ENCODE measurements around the gene SLC6A18.

Gene SLC6A18

DNA sequence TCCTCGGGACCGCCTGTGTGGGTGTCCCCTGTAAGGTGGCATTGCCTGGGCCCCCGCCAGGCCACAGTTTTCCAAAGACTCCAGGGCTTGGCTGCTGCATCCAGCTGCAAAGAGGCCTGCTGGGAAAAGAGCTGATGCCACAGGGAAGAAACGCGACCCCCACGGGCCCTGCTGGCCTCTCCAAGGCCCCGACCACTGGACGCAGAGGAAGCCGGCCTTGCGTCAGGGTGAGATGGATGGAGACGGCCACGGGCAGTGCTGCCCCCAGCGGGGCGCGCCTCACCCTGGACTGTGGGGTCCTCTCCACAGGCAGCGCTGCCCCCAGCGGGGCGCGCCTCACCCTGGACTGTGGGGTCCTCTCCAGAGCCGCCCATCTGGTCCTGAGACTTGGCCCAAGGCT is 45.1 kb upstream of the SLC6A18 start:
- Histone ChIP-seq H2AFZ (ENCODE audit: low read depth, low read length, severe bottlenecking) (no peak overlapping the region), H4K20me1 (ENCODE audit: low read depth, low read length) (no peaks in the 10 kb centered on the region), H3K79me2 (ENCODE audit: insufficient read depth, low read length) (no peaks in the 10 kb centered on the region), H3K4me2 (ENCODE audit: low read depth, low read length, poor library complexity, severe bottlenecking) (no peak overlapping the region), H3K9ac (ENCODE audit: low read length) (no peak overlapping the region), H3K36me3 (ENCODE audit: low read length) (no peaks in the 10 kb centered on the region), H3K9me3 (ENCODE audit: insufficient read depth, low read length) (no peaks in the 10 kb centered on the region), H3K27ac (ENCODE audit: low read depth, low read length) (no peak overlapping the region), H3K4me3 (ENCODE audit: insufficient read depth, low read length, poor library complexity, severe bottlenecking) (no peak overlapping the region), H3K9me2 (replicated peaks; ENCODE audit: insufficient read depth, low read length) (no peaks in the 10 kb centered on the region), H3F3A (ENCODE audit: insufficient read depth) (no peaks in the 10 kb centered on the region), H3K27me3 (ENCODE audit: low read length) (no peaks in the 10 kb centered on the region)
- TF ChIP-seq, protein P1, sequence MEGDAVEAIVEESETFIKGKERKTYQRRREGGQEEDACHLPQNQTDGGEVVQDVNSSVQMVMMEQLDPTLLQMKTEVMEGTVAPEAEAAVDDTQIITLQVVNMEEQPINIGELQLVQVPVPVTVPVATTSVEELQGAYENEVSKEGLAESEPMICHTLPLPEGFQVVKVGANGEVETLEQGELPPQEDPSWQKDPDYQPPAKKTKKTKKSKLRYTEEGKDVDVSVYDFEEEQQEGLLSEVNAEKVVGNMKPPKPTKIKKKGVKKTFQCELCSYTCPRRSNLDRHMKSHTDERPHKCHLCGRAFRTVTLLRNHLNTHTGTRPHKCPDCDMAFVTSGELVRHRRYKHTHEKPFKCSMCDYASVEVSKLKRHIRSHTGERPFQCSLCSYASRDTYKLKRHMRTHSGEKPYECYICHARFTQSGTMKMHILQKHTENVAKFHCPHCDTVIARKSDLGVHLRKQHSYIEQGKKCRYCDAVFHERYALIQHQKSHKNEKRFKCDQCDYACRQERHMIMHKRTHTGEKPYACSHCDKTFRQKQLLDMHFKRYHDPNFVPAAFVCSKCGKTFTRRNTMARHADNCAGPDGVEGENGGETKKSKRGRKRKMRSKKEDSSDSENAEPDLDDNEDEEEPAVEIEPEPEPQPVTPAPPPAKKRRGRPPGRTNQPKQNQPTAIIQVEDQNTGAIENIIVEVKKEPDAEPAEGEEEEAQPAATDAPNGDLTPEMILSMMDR (IDR thresholded peaks at IDR 0.05; ENCODE audit: insufficient read depth, low read length, poor library complexity, severe bottlenecking): no peak
- no peak for TF ChIP-seq EZH2phosphoT487 (conservative IDR thresholded peaks at IDR 0.05; ENCODE audit: low read length)

DNA sequence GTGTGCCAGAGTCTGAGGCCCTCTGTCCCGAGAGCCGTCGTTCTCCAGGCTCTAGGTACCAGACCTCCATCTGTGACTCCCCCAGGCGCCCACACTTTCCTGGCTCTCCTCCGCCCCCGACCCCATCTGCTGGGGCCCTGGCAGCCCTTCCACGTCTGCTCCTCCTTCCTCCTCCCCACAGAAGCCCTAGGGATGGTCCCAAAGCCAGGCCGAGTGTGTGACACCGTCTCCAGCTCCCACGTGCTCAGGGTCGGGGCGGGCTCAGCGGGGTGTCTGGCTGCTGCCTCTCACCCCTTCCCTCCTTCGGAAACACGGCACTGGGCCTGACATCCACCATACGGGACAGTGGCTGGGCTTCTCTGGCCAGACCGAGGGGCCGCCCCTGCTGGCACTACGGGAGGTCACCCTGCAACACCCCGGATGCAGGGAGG is 44.3 kb upstream of the SLC6A18 start:
- Histone ChIP-seq H3K4me2 (ENCODE audit: low read depth, low read length, poor library complexity, severe bottlenecking) (no peak overlapping the region), H3K9ac (ENCODE audit: low read length) (no peak overlapping the region), H3K4me3 (ENCODE audit: insufficient read depth, low read length, poor library complexity, severe bottlenecking) (no peak overlapping the region), H3K9me3 (ENCODE audit: insufficient read depth, low read length) (no peaks in the 10 kb centered on the region), H3K9me2 (replicated peaks; ENCODE audit: insufficient read depth, low read length) (no peaks in the 10 kb centered on the region), H3F3A (ENCODE audit: insufficient read depth) (no peaks in the 10 kb centered on the region), H3K27me3 (ENCODE audit: low read length) (no peaks in the 10 kb centered on the region), H2AFZ (ENCODE audit: low read depth, low read length, severe bottlenecking) (no peak overlapping the region), H3K27ac (ENCODE audit: low read depth, low read length) (no peak overlapping the region), H3K36me3 (ENCODE audit: low read length) (no peaks in the 10 kb centered on the region), H3K79me2 (ENCODE audit: insufficient read depth, low read length) (no peaks in the 10 kb centered on the region), H4K20me1 (ENCODE audit: low read depth, low read length) (no peaks in the 10 kb centered on the region)
- TF ChIP-seq EZH2phosphoT487 (conservative IDR thresholded peaks at IDR 0.05; ENCODE audit: low read length): no peak
- TF ChIP-seq, protein P1 (IDR thresholded peaks at IDR 0.05; ENCODE audit: insufficient read depth, low read length, poor library complexity, severe bottlenecking): no peak

DNA sequence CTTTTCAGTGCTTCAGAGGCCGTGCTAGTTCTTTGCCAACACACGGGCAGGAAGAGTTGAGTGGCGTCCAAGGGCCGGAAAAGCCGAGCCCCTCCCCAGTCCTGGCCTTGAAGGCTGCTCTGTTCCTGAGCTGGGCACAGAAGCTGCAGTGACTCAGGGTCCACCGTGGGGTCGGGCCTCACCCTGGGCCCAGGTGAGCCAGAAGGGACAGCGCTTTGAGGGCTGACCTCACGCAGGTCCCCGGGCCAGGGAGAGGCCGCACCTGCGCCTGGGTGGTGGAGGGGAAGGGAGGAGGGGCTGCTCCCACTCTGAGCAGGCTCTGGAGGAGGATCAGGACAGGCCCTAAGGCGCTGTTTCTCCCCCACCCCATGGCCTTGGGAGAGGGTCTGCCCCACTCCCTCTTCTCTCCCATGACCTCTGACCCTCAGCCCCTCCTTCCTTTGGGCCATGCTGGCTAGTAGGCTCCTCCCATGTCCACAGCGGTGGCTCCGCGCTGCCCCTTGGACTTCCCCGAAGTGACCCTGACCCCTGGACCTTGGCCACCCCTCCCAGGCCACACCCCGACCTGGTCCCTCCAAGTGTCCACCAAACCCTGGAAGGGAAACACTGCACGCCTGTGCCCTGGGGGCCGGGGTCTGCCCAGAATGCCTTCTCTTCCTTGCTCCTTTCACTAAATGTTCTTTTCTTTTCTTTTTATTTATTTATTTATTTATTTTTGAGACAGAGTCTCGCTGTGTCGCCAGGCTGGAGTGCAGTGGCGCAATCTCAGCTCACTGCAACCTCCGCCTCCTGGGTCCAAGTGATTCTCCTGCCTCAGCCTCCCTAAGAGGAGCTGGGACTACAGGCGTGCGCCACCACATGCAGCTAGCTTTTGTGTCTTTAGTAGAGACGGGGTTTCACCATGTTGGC is 43.5 kb upstream of the SLC6A18 start:
- H3K9ac ChIP-seq (ENCODE audit: low read length): no peak overlapping the region
- no peaks in the 10 kb centered on the region for H3K9me3 ChIP-seq (ENCODE audit: insufficient read depth, low read length)
- H3K36me3 ChIP-seq (ENCODE audit: low read length): no peaks in the 10 kb centered on the region
- H3K27me3 ChIP-seq (ENCODE audit: low read length): no peaks in the 10 kb centered on the region
- H3K4me2 ChIP-seq (ENCODE audit: low read depth, low read length, poor library complexity, severe bottlenecking): no peak overlapping the region
- no peak overlapping the region for H3K4me3 ChIP-seq (ENCODE audit: insufficient read depth, low read length, poor library complexity, severe bottlenecking)
- H3K27ac ChIP-seq (ENCODE audit: low read depth, low read length): no peak overlapping the region
- no peaks in the 10 kb centered on the region for H3F3A ChIP-seq (ENCODE audit: insufficient read depth)
- no peaks in the 10 kb centered on the region for H3K9me2 ChIP-seq (replicated peaks; ENCODE audit: insufficient read depth, low read length)
- H3K79me2 ChIP-seq (ENCODE audit: insufficient read depth, low read length): no peaks in the 10 kb centered on the region
- H2AFZ ChIP-seq (ENCODE audit: low read depth, low read length, severe bottlenecking): no peak overlapping the region
- TF ChIP-seq, protein P1 (IDR thresholded peaks at IDR 0.05; ENCODE audit: insufficient read depth, low read length, poor library complexity, severe bottlenecking): no peak
- TF ChIP-seq EZH2phosphoT487 (conservative IDR thresholded peaks at IDR 0.05; ENCODE audit: low read length): no peak
- no peaks in the 10 kb centered on the region for H4K20me1 ChIP-seq (ENCODE audit: low read depth, low read length)

All from SU-DHL-6 (cell line).